ENCODE measurements around the gene STK32A. TPM values are rescaled to one million over a fixed set of nuclear protein-coding genes. Genes with fewer than 3 reads are reported as not detected.

Gene STK32A
- total RNA-seq, 4 donors from 2014 or later: 0.51 to 2.0 (median 0.97) TPM; not detected in 1

DNA sequence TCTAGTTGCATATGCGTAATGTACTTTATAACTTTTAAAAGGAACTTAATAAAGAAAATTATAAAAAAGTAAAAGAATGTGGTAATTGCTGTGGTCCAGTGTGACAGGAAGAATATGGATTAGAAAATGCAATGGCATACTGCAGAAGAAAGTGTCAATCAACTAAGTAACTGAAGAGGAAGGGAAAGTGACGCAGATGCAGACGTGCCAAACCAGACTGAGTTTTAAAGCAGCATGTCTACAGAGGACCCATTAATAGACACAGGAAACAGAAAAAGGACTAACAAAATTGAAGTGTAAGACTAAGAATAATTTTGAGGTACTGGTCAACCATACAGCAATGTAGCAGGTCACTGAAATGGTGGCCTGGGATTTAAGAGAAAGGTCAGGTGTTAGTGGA is 201.8 kb downstream of the STK32A start:
- H3K36me3 ChIP-seq: no peaks in the 10 kb centered on the region
- peaks cover 6 to 8% of the 10 kb centered on the region in 2 donors for H3K4me1 ChIP-seq
- no peaks in the 10 kb centered on the region for H3K9me3 ChIP-seq
- H3K4me3 ChIP-seq: no peak overlapping the region
- no peak for TF ChIP-seq POLR2A (IDR thresholded peaks at IDR 0.05)
- TF ChIP-seq, protein P1, sequence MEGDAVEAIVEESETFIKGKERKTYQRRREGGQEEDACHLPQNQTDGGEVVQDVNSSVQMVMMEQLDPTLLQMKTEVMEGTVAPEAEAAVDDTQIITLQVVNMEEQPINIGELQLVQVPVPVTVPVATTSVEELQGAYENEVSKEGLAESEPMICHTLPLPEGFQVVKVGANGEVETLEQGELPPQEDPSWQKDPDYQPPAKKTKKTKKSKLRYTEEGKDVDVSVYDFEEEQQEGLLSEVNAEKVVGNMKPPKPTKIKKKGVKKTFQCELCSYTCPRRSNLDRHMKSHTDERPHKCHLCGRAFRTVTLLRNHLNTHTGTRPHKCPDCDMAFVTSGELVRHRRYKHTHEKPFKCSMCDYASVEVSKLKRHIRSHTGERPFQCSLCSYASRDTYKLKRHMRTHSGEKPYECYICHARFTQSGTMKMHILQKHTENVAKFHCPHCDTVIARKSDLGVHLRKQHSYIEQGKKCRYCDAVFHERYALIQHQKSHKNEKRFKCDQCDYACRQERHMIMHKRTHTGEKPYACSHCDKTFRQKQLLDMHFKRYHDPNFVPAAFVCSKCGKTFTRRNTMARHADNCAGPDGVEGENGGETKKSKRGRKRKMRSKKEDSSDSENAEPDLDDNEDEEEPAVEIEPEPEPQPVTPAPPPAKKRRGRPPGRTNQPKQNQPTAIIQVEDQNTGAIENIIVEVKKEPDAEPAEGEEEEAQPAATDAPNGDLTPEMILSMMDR (IDR thresholded peaks at IDR 0.05): no peak
- no peak overlapping the region for H3K27ac ChIP-seq
- DNase-seq: no peak
- no peaks in the 10 kb centered on the region for H3K27me3 ChIP-seq
- intact Hi-C loops (cut with DNase I; ENCODE audit: low total_unique reads): no loop called here

DNA sequence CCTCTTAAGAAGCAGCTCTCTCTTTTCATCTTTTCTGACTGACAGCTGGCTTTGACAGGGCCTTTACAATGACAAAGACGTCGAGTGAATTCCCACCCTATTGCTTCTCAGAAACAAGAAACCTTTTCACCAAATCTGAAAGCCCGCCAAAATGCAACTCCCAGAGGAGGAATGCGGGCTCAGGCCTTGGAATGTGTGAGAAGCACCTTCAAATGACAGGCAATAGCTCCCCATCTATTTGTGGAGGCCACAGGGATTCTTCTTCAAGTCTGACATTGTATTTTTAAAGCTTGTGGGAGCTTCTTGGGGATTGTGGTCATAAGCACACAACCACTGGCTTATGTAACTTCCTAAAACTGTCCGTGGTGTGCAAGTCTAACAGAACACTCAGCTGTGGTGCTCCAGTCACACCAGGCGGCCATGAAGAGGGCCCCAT is 202.4 kb downstream of the STK32A start:
- H3K36me3 ChIP-seq: no peaks in the 10 kb centered on the region
- H3K4me3 ChIP-seq: no peak overlapping the region
- peaks cover 2 to 9% of the 10 kb centered on the region in 2 donors for H3K4me1 ChIP-seq
- H3K9me3 ChIP-seq: no peaks in the 10 kb centered on the region
- TF ChIP-seq POLR2A (IDR thresholded peaks at IDR 0.05): no peak
- TF ChIP-seq, protein P1 (IDR thresholded peaks at IDR 0.05): no peak
- H3K27me3 ChIP-seq: no peaks in the 10 kb centered on the region
- no peak for DNase-seq
- intact Hi-C loops (cut with DNase I; ENCODE audit: low total_unique reads): no loop called here
- no peak overlapping the region for H3K27ac ChIP-seq

Small RNA genes within 50 kb of the gene (small RNA-seq; reads per million reads assigned to genes)
- not detected for gene AC011373.1

Data from uterus (tissue), 4 donors.